B cell (primary cell): ENCODE results near the gene ELFN2. TPM values are rescaled to one million over a fixed set of nuclear protein-coding genes. Genes with fewer than 3 reads are reported as not detected.

Experiments
- ATAC-seq: fragments of 200-7000 bp; cut with Tn5 transposase; one replicate; pipeline ENCODE4 v1.10.0; 2021; ENCODE audit warnings: low read depth, mild to moderate bottlenecking, moderate number of reproducible peaks, moderate library complexity
- CTCF ChIA-PET: fragments of 350-600 bp; sonication (Branson Sonifier 250); formaldehyde crosslinking; loops from one replicate; lab custom pipeline; 2021; ENCODE audit warnings: antibody characterized with exemption, inconsistent platforms; lab: Charles Lee
- POLR2A ChIA-PET: fragments of 350-600 bp; sonication (Branson Sonifier 250); formaldehyde crosslinking; loops from one replicate; lab custom pipeline; 2021; ENCODE audit warnings: antibody characterized with exemption; lab: Charles Lee
- DNase-seq: peaks from one replicate; pipeline ENCODE4 v3.0.0; 2013
- H2AFZ ChIP-seq: 2 replicates; pipeline ENCODE4 v1.6.1; 2012; ENCODE audit warnings: mild to moderate bottlenecking, low read depth, low read length; ENCODE audit not compliant: insufficient read depth, poor library complexity, severe bottlenecking
- H3K27ac ChIP-seq, 2 donors: 1 replicate in 1 of 2; 2 replicates in 1 of 2; pipeline ENCODE4 v1.5.1; 2012 to 2013; ENCODE audit warnings: low read length in 2 of 2, mild to moderate bottlenecking in 2 of 2, moderate library complexity in 1 of 2
- H3K27me3 ChIP-seq, 4 experiments: fragments of 200-600 bp in 1 of 4; sonication (generic) in 1 of 4; replicated peaks in 1 of 4; 1 replicate in 2 of 4; 2 replicates in 2 of 4; pipeline versions ENCODE4 v1.6.1 to v1.7.0; 2013 to 2016; ENCODE audit warnings: low read length in 3 of 4, mild to moderate bottlenecking in 2 of 4, mixed read lengths in 1 of 4, moderate library complexity in 1 of 4; ENCODE audit not compliant: insufficient read depth in 4 of 4, control insufficient read depth in 3 of 4; ENCODE audit errors: control extremely low read depth in 1 of 4
- H3K36me3 ChIP-seq, 2 experiments: replicated peaks in 1 of 2; 1 replicate in 1 of 2; 2 replicates in 1 of 2; pipeline versions ENCODE4 v1.6.1 to v1.7.1; 2013; ENCODE audit warnings: low read length in 1 of 2; ENCODE audit not compliant: insufficient read depth in 2 of 2, control insufficient read depth in 1 of 2; ENCODE audit errors: control extremely low read depth in 1 of 2, extremely low read depth in 1 of 2
- H3K4me1 ChIP-seq, 2 donors: fragments of 200-600 bp in 1 of 2; sonication (generic) in 1 of 2; 1 replicate in 1 of 2; 2 replicates in 1 of 2; pipeline versions ENCODE4 v1.5.1 to v1.6.1; 2013 to 2017; ENCODE audit warnings: low read length in 2 of 2; ENCODE audit not compliant: control insufficient read depth in 2 of 2, insufficient read depth in 2 of 2
- H3K4me2 ChIP-seq: replicated peaks from 2 replicates; pipeline ENCODE3; 2012; ENCODE audit warnings: mild to moderate bottlenecking, low read depth, low read length; ENCODE audit not compliant: poor library complexity, severe bottlenecking
- H3K4me3 ChIP-seq, 5 experiments: fragments of 200-600 bp in 1 of 5; sonication (generic) in 1 of 5; 1 replicate in 3 of 5; 2 replicates in 2 of 5; pipeline versions ENCODE4 v1.5.1 to v1.7.0; 2011 to 2016; ENCODE audit warnings: low read length in 4 of 5, mild to moderate bottlenecking in 4 of 5, low read depth in 2 of 5, control low read depth in 1 of 5, moderate library complexity in 1 of 5; ENCODE audit not compliant: insufficient read depth in 1 of 5; ENCODE audit errors: control extremely low read depth in 1 of 5, extremely low read depth in 1 of 5
- H3K79me2 ChIP-seq: fragments of 200-600 bp; sonication (generic); one replicate; pipeline ENCODE4 v1.6.0; 2016; ENCODE audit warnings: low read length; ENCODE audit not compliant: control insufficient read depth, insufficient read depth
- H3K9ac ChIP-seq: fragments of 200-600 bp; sonication (generic); 2 replicates; pipeline ENCODE4 v1.6.1; 2017; ENCODE audit warnings: mild to moderate bottlenecking, low read length, moderate library complexity
- H3K9me3 ChIP-seq, 3 donors: one replicate each; pipeline versions ENCODE4 v1.6.1 to v1.7.1; 2013; ENCODE audit warnings: low read length in 2 of 3; ENCODE audit not compliant: control insufficient read depth in 2 of 3, insufficient read depth in 1 of 3; ENCODE audit errors: control extremely low read depth in 1 of 3
- H4K20me1 ChIP-seq: 2 replicates; pipeline ENCODE4 v1.6.0; 2012; ENCODE audit warnings: mild to moderate bottlenecking, low read length; ENCODE audit not compliant: insufficient read depth, control insufficient read depth, poor library complexity, severe bottlenecking
- H3K27ac Mint-ChIP-seq: one replicate; pipeline ENCODE4 v1.8.0; 2021; ENCODE audit warnings: mixed read lengths
- H3K27me3 Mint-ChIP-seq: one replicate; pipeline ENCODE4 v1.8.0; 2021; ENCODE audit warnings: mixed read lengths
- H3K4me1 Mint-ChIP-seq: one replicate; pipeline ENCODE4 v1.8.0; 2021; ENCODE audit warnings: mixed read lengths
- H3K4me3 Mint-ChIP-seq: one replicate; pipeline ENCODE4 v1.8.0; 2021; ENCODE audit warnings: mixed read lengths
- H3K9me3 Mint-ChIP-seq: one replicate; pipeline ENCODE4 v1.8.0; 2022; ENCODE audit warnings: mixed read lengths; ENCODE audit not compliant: insufficient read depth
- EZH2 ChIP-seq: IDR thresholded peaks from 2 replicates; pipeline ENCODE4 v1.6.1; 2012; ENCODE audit warnings: borderline replicate concordance, low read depth, mild to moderate bottlenecking, moderate library complexity, low read length; ENCODE audit not compliant: insufficient read depth, poor library complexity, severe bottlenecking
- WGBS: methylation state at CpG from one replicate; pipeline ENCODE4 v1.1.5; 2013; ENCODE audit warnings: missing lambda C conversion rate; ENCODE audit not compliant: insufficient coverage; 5-methylcytosine and 5-hydroxymethylcytosine counted together
- intact Hi-C: fragments of 100-400 bp; cut with micrococcal nuclease; formaldehyde crosslinking; loops from one replicate; pipeline ENCODE4 v1.10.0; 2022
- polyA plus RNA-seq: library from polyadenylated mRNA; depleted of rRNA; stranded (reverse); fragments of >200 nt; gene quantifications from 2 replicates; pipeline ENCODE4 v1.2.3, GENCODE V29; 2012
- total RNA-seq, 2 donors: library from RNA; stranded (reverse); fragments of 120-200 nt in 1 of 2; gene quantifications; 1 replicate in 1 of 2; 2 replicates in 1 of 2; pipeline versions ENCODE4 v1.2.3 to v1.2.4, GENCODE V29; 2013 to 2022
- TF ChIP-seq, protein P1 (sequence below): fragments of 200-600 bp; IDR thresholded peaks from one replicate; pipeline ENCODE4 v1.8.0; 2022; ENCODE audit warnings: antibody characterized with exemption, mild to moderate bottlenecking

ELFN2 gene
- total and polyA plus RNA-seq, 2 donors (not counting 1 experiment from before 2014, with no cell fraction given) = 0.07 to 0.12 TPM

DNA sequence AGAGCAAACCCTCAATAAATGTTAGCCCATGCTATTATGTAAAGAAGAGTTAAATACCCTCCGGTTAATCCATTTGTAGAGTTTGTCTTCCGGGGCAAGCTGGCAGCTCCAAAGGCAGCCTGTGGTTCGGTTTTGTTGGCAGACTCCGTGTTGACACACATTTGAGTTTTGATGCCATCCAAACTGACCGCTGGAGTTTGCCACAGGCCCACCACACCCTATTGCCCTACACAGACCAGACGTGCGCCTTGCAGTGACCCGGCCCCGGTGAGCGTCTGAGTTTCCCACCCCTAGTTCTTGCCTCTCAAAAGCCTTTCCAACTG is 25.1 kb downstream of the ELFN2 start:
- CTCF ChIA-PET = no interaction called here
- Histone ChIP-seq H3K27ac (no peak overlapping the region), H3K79me2 (no peaks in the 10 kb centered on the region), H3K4me2 (no peak overlapping the region), H3K27me3 (peaks cover 0 to 4% (median 0%) of the 10 kb centered on the region in 4 experiments), H4K20me1 (no peaks in the 10 kb centered on the region), H3K9ac (no peak overlapping the region), H3K4me1 (no peaks in the 10 kb centered on the region), H3K4me3 (no peak overlapping the region), H3K9me3 (no peaks in the 10 kb centered on the region), H3K36me3 (no peaks in the 10 kb centered on the region), H2AFZ (no peak overlapping the region)
- Mint-ChIP-seq H3K27me3 (peaks cover 9% of the 10 kb centered on the region), H3K9me3 (no peaks in the 10 kb centered on the region), H3K4me1 (no peaks in the 10 kb centered on the region), H3K4me3 (no peak overlapping the region), H3K27ac (no peak overlapping the region)
- POLR2A ChIA-PET = no interaction called here
- 83% methylated on average over 10 of the region's 10 CpGs for WGBS
- ATAC-seq (no peak), DNase-seq (no peak)
- no peak for TF ChIP-seq EZH2
- TF ChIP-seq, protein P1, sequence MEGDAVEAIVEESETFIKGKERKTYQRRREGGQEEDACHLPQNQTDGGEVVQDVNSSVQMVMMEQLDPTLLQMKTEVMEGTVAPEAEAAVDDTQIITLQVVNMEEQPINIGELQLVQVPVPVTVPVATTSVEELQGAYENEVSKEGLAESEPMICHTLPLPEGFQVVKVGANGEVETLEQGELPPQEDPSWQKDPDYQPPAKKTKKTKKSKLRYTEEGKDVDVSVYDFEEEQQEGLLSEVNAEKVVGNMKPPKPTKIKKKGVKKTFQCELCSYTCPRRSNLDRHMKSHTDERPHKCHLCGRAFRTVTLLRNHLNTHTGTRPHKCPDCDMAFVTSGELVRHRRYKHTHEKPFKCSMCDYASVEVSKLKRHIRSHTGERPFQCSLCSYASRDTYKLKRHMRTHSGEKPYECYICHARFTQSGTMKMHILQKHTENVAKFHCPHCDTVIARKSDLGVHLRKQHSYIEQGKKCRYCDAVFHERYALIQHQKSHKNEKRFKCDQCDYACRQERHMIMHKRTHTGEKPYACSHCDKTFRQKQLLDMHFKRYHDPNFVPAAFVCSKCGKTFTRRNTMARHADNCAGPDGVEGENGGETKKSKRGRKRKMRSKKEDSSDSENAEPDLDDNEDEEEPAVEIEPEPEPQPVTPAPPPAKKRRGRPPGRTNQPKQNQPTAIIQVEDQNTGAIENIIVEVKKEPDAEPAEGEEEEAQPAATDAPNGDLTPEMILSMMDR = no peak
- intact Hi-C loops = no loop called here

- no peaks in the 10 kb centered on the region for H4K20me1 ChIP-seq
- H3K4me3 ChIP-seq = no peak overlapping the region
- no peak overlapping the region for H3K27ac Mint-ChIP-seq
- no peak overlapping the region for H3K4me3 Mint-ChIP-seq
- peaks cover 0 to 4% (median 0%) of the 10 kb centered on the region in 4 experiments for H3K27me3 ChIP-seq
- no peaks in the 10 kb centered on the region for H3K4me1 Mint-ChIP-seq
- CTCF ChIA-PET = no interaction called here
- H3K27ac ChIP-seq = no peak overlapping the region
- 76% methylated on average over 11 of the region's 14 CpGs for WGBS
- no peaks in the 10 kb centered on the region for H3K9me3 ChIP-seq
- ATAC-seq (no peak), DNase-seq (no peak)
- no peaks in the 10 kb centered on the region for H3K9me3 Mint-ChIP-seq
- TF ChIP-seq EZH2 = no peak
- TF ChIP-seq, protein P1 = no peak
- no peaks in the 10 kb centered on the region for H3K79me2 ChIP-seq
- H3K9ac ChIP-seq = no peak overlapping the region
- peaks cover 11% of the 10 kb centered on the region for H3K27me3 Mint-ChIP-seq
- no peak overlapping the region for H2AFZ ChIP-seq
- no peaks in the 10 kb centered on the region for H3K4me1 ChIP-seq
- no peaks in the 10 kb centered on the region for H3K36me3 ChIP-seq
- POLR2A ChIA-PET = interaction anchor here (0.5 kb wide), 1 partner anchor 30 kb away, joined by 3 read pairs; no protein-coding TSS in a partner anchor
- no peak overlapping the region for H3K4me2 ChIP-seq
- intact Hi-C loops = no loop called here
These were observed 25.7 kb downstream of the ELFN2 start for GRCh38 chr22:37401401-37402183.
